BJ (cell line): ENCODE results near the gene CCDC7. TPM values are rescaled to one million over a fixed set of nuclear protein-coding genes. Genes with fewer than 3 reads are reported as not detected.
"Not testable (repeated sequence)": the region's sequence is repeated elsewhere in the genome, so short reads cannot be mapped to it uniquely, and the experiment has no call there.

Experiments used
- CTCF ChIA-PET: fragments of 350-600 bp; formaldehyde crosslinking; extraction: SDS; loops from one replicate; lab custom pipeline; 2021; ENCODE audit warnings: antibody characterized with exemption, inconsistent platforms; lab: Yijun Ruan, JAX
- POLR2A ChIA-PET: fragments of 300-600 bp; sonication (Branson Sonifier 250); formaldehyde crosslinking; extraction: SDS; loops from one replicate; lab custom pipeline; 2021; ENCODE audit warnings: antibody characterized with exemption; lab: Charles Lee
- DNase-seq: peaks from one replicate; pipeline ENCODE4 v3.0.0-alpha.2; 2011; ENCODE audit warnings: low read depth
- H3K27me3 ChIP-seq: 2 replicates; pipeline ENCODE4 v1.6.0; 2011; ENCODE audit warnings: low read length; ENCODE audit not compliant: control insufficient read depth, insufficient read depth
- H3K36me3 ChIP-seq: 2 replicates; pipeline ENCODE4 v1.5.1; 2011; ENCODE audit warnings: low read length; ENCODE audit not compliant: control insufficient read depth, insufficient read depth
- H3K4me3 ChIP-seq: 2 replicates; pipeline ENCODE4 v1.5.1; 2011; ENCODE audit warnings: low read depth, mild to moderate bottlenecking, control low read depth, low read length
- polyA plus RNA-seq: library from polyadenylated mRNA; depleted of rRNA; stranded (reverse); fragments of >200 nt; gene quantifications from 2 replicates; pipeline ENCODE4 v1.2.3, GENCODE V29; 2011
- TF ChIP-seq, protein P1 (sequence below): IDR thresholded peaks from 2 replicates; pipeline ENCODE4 v1.5.1; 2011; ENCODE audit warnings: low read depth, mild to moderate bottlenecking, control low read depth, inconsistent platforms, low read length, moderate library complexity; ENCODE audit not compliant: insufficient read depth

Gene CCDC7
- polyA plus RNA-seq, 1 experiment = 0.52 TPM

DNA sequence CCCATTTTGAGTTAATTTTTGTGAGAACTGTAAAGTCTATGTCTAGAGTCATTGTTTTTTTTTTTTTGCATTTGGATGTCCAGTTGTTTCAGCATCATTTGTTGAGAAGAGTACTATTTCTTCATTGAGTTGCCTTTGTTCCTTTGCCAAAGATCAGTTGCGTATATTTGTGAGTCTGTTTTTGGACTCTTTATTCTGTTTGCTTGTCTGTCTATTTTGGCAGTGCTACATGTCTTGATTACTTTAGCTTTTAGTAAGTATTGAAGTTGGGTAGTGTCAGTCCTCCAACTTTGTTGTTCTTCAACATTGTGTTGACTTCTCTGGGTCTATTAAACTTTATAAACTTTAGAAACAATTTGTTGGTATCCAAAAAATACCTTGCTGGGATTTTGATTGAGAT, 31.6 kb downstream of the CCDC7 start:
- Histone ChIP-seq H3K36me3 (no peaks in the 10 kb centered on the region), H3K4me3 (no peak overlapping the region), H3K27me3 (no peaks in the 10 kb centered on the region)
- TF ChIP-seq, protein P1, sequence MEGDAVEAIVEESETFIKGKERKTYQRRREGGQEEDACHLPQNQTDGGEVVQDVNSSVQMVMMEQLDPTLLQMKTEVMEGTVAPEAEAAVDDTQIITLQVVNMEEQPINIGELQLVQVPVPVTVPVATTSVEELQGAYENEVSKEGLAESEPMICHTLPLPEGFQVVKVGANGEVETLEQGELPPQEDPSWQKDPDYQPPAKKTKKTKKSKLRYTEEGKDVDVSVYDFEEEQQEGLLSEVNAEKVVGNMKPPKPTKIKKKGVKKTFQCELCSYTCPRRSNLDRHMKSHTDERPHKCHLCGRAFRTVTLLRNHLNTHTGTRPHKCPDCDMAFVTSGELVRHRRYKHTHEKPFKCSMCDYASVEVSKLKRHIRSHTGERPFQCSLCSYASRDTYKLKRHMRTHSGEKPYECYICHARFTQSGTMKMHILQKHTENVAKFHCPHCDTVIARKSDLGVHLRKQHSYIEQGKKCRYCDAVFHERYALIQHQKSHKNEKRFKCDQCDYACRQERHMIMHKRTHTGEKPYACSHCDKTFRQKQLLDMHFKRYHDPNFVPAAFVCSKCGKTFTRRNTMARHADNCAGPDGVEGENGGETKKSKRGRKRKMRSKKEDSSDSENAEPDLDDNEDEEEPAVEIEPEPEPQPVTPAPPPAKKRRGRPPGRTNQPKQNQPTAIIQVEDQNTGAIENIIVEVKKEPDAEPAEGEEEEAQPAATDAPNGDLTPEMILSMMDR = no peak
- ChIA-PET CTCF (no interaction called here), POLR2A (no interaction called here)
- no peak for DNase-seq

DNA sequence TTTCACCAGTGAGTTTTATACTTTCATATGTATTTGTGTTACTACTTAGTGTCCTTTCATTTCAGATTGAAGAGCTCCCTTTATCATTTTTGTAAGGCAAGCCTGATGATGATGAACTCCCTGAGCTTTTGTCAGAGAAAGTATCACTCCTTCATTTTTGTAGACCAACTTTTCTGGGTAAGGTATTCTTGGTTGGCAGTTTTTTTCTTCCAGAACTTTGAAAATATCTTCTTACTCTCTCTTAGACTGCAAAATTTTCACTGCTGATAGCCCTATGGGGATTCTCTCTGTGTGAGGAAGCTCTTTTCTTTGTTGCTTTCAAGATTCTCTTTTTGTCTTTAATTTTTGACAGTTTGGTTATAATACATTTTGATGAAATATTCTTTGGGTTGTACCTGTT, 35.7 kb downstream of the CCDC7 start:
- ChIA-PET POLR2A (no interaction called here), CTCF (interaction anchor here (1.0 kb wide), 1 partner anchor 12 kb away, joined by 3 read pairs; no protein-coding TSS in a partner anchor)
- no peak for DNase-seq

DNA sequence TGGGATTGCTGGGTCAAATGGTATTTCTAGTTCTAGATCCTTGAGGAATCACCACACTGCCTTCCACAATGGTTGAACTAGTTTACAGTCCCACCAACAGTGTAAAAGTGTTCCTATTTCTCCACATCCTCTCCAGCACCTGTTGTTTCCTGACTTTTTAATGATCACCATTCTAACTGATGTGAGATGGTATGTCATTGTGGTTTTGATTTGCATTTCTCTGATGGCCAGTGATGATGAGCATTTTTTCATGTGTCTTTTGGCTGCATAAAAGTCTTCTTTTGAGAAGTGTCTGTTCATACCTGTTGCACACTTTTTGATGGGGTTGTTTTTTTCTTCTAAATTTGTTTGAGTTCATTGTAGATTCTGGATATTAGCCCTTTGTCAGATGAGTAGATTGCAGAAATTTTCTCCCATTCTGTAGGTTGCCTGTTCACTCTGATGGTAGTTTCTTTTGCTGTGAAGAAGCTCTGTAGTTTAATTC, 37.1 kb downstream of the CCDC7 start:
- H3K27me3 ChIP-seq, H3K4me3 ChIP-seq, POLR2A ChIA-PET, H3K36me3 ChIP-seq, DNase-seq: not testable (repeated sequence)
- CTCF ChIA-PET = interaction anchor here (0.6 kb wide), 1 partner anchor 16 kb away, joined by 3 read pairs; no protein-coding TSS in a partner anchor

More for the DNA sequence above, 35.7 kb downstream of the CCDC7 start:
- H3K36me3 ChIP-seq = no peaks in the 10 kb centered on the region
- no peaks in the 10 kb centered on the region for H3K27me3 ChIP-seq
- TF ChIP-seq, protein P1 = no peak
- H3K4me3 ChIP-seq = no peak overlapping the region

DNA sequence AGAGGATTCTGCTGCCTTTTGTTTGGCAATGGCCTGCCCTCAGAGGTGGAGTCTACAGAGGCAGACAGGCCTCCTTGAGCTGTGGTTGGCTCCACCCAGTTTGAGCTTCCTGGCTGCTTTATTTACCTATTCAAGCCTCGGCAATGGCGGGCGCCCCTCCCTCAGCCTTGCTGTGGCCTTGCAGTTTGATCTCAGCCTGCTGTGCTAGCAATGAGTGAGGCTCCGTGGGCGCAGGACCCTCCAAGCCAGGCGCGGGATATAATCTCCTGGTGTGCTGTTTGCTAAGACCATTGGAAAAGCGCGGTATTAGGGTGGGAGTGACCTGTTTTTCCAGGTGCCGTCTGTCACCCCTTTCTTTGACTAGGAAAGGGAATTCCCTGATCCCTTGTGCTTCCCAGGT, 42.1 kb downstream of the CCDC7 start:
- DNase-seq, H3K36me3 ChIP-seq, POLR2A ChIA-PET, CTCF ChIA-PET, H3K4me3 ChIP-seq, H3K27me3 ChIP-seq: not testable (repeated sequence)

DNA sequence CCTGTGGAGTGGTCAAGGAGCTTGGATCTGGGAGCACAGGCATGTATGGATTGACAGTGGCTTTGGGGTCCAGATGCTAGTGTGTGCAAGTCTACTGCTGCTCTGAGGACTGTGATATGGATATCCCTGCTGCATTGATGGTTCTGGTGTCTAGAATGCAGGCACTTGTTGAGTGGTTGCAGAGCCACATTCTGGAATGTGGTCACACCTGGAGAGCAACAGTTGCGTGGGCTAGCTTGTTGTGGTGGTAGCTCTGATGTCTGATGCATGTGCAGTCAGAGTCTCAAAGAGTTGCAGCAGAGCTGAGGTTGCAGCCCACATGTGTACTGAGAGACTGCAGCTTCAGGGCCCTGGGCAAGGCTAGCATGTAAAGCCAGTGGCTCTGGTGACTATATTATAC, 43.2 kb downstream of the CCDC7 start:
- ChIA-PET POLR2A (no interaction called here), CTCF (no interaction called here)
- no peaks in the 10 kb centered on the region for H3K27me3 ChIP-seq
- no peak overlapping the region for H3K4me3 ChIP-seq
- no peaks in the 10 kb centered on the region for H3K36me3 ChIP-seq
- no peak for DNase-seq
- TF ChIP-seq, protein P1 = no peak

DNA sequence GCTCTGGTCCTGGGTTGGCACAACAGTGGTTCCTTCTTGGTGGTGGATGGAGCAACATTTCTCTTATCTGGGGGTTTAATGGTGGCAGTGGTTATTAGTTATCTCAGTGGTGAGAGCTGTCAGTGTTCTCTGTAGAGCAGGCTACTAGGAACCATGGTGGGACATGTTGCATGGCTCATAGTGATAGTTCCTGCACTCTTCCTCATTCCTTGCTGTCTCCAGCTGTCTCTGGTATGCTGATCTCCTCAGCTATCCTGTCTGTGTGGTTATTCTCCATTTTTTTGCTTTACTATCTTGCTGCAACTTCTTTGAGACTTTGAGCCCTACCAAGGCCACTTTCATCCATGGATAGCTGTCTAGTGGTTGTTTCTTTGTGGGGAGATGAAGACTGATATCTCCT, 44.0 kb downstream of the CCDC7 start:
- TF ChIP-seq, protein P1 = no peak
- Histone ChIP-seq H3K36me3 (no peaks in the 10 kb centered on the region), H3K4me3 (no peak overlapping the region), H3K27me3 (no peaks in the 10 kb centered on the region)
- no peak for DNase-seq
- POLR2A ChIA-PET = interaction anchor here (0.6 kb wide), 1 partner anchor 431 kb away, joined by 4 read pairs; no protein-coding TSS in a partner anchor
- CTCF ChIA-PET = interaction anchor here (0.6 kb wide), 1 partner anchor 9 kb away, joined by 5 read pairs; no protein-coding TSS in a partner anchor

DNA sequence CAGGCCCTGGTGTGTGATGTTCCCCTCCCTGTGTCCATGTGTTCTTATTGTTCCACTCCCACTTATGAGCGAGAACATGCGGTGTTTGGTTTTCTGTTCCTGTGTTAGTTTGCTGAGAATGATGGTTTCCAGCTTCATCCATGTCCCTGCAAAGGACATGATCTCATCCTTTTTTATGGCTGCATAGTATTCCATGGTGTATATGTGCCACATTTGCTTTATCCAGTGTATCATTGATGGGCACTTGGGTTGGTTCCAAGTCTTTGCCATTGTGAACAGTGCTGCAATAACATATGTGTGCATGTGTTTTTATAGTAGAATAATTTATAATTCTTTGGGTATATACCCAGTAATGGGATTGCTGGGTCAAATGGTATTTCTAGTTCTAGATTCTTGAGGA, 48.6 kb downstream of the CCDC7 start:
- DNase-seq, H3K36me3 ChIP-seq, H3K4me3 ChIP-seq, CTCF ChIA-PET, H3K27me3 ChIP-seq, POLR2A ChIA-PET: not testable (repeated sequence)

DNA sequence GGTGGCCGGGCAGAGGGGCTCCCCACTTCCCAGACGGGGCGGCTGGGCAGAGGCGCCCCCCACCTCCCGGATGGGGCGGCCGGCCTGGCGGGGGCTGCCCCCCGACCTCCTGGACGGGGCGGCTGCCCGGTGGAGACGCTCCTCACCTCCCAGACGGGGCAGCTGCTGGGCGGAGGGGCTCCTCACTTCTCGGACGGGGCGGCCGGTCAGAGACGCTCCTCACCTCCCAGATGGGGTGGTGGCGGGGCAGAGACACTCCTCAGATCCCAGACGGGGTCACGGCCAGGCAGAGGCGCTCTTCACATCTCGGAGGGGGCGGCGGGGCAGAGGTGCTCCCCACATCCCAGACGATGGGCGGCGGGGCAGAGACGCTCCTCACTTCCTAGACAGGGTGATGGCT, 54.2 kb downstream of the CCDC7 start:
- H3K4me3 ChIP-seq, H3K27me3 ChIP-seq, POLR2A ChIA-PET, H3K36me3 ChIP-seq, DNase-seq, CTCF ChIA-PET: not testable (repeated sequence)
